Mammary epithelial cell (primary cell): ENCODE results near the gene F12.

ENCODE experiments used
- CTCF ChIP-seq, 2 donors: IDR thresholded peaks in 1 of 2; conservative IDR thresholded peaks in 1 of 2; 2 replicates each; pipeline ENCODE4 v1.5.1; 2011 to 2012; ENCODE audit warnings: inconsistent platforms in 2 of 2, low read length in 2 of 2, mild to moderate bottlenecking in 2 of 2, control low read depth in 1 of 2, low read depth in 1 of 2; ENCODE audit not compliant: insufficient read depth in 1 of 2; ENCODE audit errors: extremely low read depth in 1 of 2
- EZH2 ChIP-seq: IDR thresholded peaks from 2 replicates; pipeline ENCODE4 v1.6.1; 2012; ENCODE audit warnings: low read length, inconsistent platforms, borderline replicate concordance

DNA sequence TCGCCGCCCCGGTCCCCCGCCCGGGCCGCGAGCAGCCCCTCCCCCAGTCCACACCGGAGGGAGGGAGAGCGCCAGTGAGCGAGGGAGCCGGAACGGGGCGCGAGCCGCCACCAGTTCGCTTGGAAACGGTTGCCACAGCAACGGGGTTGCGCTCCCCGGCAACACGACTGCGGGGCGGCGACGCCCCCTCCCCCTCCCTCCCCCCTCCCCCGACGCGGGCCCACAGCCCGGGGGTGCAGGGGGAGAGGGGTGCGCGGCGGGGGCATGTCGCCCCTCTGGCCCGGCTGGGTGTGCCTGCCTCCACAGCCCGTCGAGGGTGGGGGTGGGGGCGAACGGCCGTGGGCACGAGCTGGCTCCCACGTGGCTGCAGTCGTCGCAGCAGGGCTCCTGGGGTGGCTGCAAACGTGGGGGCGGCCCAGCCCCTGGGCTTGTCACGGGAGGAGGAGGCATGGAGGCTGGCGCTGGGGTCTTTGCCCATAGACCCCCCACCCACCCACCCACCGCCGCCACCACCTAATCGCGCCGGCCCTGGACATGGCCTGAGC is 37.8 kb upstream of the F12 start:
- no peak for TF ChIP-seq CTCF (conservative IDR thresholded peaks at IDR 0.05 in 1 of 2, IDR thresholded peaks at IDR 0.05 in 1 of 2; ENCODE audit: extremely low read depth in 1 of 2, insufficient read depth in 1 of 2, low read depth in 1 of 2, low read length in 2 of 2)
- no peak for TF ChIP-seq EZH2
